Left forelimb (tissue), 1 donor: ENCODE data around the gene SLC39A6.

Experiments
- DNase-seq: peaks from one replicate; pipeline ENCODE4 v3.0.0-alpha.2; 2018; ENCODE audit warnings: low spot score

Gene SLC39A6

DNA sequence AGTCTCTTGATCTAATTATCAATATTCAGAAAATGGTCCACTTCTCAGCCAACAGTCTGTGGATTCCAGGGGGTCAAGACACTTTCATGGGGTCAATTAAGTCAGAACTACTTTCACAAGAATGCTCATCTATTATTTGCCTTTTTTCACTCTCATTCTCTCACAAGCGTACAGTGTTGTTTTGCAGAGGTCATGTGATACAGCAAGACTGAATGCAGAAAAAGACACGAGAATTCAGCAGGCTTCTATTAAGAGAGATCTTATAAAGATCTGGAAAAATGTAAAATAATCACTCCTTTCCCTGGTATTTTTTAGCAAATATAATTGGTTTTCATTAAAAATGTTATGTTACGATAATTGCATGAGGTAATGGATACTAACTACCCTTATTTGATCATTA lies 70.5 kb downstream of the SLC39A6 start:
- DNase-seq: no peak
